ENCODE data around the gene STK32B. TPM values are rescaled to one million over a fixed set of nuclear protein-coding genes. Genes with fewer than 3 reads are reported as not detected.

Gene STK32B
- total RNA-seq, 4 donors from 2014 or later = 0.46 to 0.68 (median 0.49) TPM; not detected in 1

DNA sequence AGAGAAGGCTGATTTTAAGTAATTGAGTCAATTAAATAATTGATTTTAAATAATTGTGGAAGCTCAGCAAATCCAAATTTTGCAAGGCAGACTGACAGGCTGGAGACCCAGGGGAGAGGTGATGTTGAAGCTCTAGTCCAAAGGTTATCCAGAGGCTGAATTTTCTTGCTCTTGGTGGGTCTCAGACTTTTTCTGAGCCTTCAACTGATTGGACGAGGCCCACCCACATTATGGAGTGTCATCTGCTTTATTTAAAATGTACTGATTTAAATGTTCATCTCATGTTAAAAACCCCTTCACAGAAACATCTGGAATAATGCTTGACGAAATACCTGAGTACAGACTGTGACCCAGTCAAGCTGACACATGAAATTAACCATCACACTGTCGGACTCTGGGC is 20.4 kb upstream of the STK32B start:
- DNase-seq (no peak), ATAC-seq (no peak)
- Histone ChIP-seq H3K4me3 (no peak overlapping the region), H3K36me3 (no peaks in the 10 kb centered on the region), H3K9me3 (no peaks in the 10 kb centered on the region), H3K27ac (no peak overlapping the region), H3K27me3 (no peaks in the 10 kb centered on the region), H3K4me1 (peaks cover 0 to 15% of the 10 kb centered on the region in 2 donors)
- intact Hi-C loops (cut with DNase I; ENCODE audit: low total_unique reads) (no loop called here), in situ Hi-C loops (cut with MboI; ENCODE audit: low sequenced_read_pairs in 4 of 4) (loop anchor here in 1 of 4 donors (25.0 kb wide), 1 partner anchor 781 kb away; no protein-coding TSS in a partner anchor)
- TF ChIP-seq, protein P1, sequence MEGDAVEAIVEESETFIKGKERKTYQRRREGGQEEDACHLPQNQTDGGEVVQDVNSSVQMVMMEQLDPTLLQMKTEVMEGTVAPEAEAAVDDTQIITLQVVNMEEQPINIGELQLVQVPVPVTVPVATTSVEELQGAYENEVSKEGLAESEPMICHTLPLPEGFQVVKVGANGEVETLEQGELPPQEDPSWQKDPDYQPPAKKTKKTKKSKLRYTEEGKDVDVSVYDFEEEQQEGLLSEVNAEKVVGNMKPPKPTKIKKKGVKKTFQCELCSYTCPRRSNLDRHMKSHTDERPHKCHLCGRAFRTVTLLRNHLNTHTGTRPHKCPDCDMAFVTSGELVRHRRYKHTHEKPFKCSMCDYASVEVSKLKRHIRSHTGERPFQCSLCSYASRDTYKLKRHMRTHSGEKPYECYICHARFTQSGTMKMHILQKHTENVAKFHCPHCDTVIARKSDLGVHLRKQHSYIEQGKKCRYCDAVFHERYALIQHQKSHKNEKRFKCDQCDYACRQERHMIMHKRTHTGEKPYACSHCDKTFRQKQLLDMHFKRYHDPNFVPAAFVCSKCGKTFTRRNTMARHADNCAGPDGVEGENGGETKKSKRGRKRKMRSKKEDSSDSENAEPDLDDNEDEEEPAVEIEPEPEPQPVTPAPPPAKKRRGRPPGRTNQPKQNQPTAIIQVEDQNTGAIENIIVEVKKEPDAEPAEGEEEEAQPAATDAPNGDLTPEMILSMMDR (IDR thresholded peaks at IDR 0.05 in 4 of 5, conservative IDR thresholded peaks at IDR 0.05 in 1 of 5) = no peak
- no peak for TF ChIP-seq POLR2A (IDR thresholded peaks at IDR 0.05)

DNA sequence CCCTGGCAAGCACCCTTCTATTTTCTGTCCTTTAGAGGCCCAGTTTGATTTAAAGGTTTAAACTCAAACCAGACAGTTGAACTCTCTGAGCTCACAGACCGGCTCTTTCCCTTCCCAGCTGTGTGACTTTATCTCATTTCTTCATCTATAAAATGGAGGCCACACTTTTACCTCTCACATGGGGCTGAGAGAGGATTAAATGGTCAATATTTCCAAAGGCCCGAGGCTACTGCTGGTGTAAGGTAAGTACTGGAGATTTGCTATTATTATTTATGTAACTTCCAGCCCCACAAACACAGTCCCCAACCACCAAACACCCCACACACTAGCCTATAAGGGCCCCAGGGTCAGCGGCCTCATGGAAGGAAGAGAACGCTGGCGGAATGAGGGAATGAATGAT is 18.5 kb upstream of the STK32B start:
- in situ Hi-C loops (cut with MboI; ENCODE audit: low sequenced_read_pairs in 4 of 4) = loop anchor here in 1 of 4 donors (25.0 kb wide), 1 partner anchor 779 kb away; no protein-coding TSS in a partner anchor
- no peaks in the 10 kb centered on the region for H3K9me3 ChIP-seq
- H3K27me3 ChIP-seq = no peaks in the 10 kb centered on the region
- no peak for DNase-seq
- ATAC-seq = no peak
- H3K36me3 ChIP-seq = no peaks in the 10 kb centered on the region
- H3K27ac ChIP-seq = peak overlapping the region in 2 of 4 donors; percentile 33 to 51
- TF ChIP-seq POLR2A (IDR thresholded peaks at IDR 0.05) = no peak
- TF ChIP-seq, protein P1 (IDR thresholded peaks at IDR 0.05 in 4 of 5, conservative IDR thresholded peaks at IDR 0.05 in 1 of 5) = no peak
- intact Hi-C loops (cut with DNase I; ENCODE audit: low total_unique reads) = no loop called here
- H3K4me3 ChIP-seq = no peak overlapping the region
- H3K4me1 ChIP-seq = peaks cover 0 to 15% of the 10 kb centered on the region in 2 donors

DNA sequence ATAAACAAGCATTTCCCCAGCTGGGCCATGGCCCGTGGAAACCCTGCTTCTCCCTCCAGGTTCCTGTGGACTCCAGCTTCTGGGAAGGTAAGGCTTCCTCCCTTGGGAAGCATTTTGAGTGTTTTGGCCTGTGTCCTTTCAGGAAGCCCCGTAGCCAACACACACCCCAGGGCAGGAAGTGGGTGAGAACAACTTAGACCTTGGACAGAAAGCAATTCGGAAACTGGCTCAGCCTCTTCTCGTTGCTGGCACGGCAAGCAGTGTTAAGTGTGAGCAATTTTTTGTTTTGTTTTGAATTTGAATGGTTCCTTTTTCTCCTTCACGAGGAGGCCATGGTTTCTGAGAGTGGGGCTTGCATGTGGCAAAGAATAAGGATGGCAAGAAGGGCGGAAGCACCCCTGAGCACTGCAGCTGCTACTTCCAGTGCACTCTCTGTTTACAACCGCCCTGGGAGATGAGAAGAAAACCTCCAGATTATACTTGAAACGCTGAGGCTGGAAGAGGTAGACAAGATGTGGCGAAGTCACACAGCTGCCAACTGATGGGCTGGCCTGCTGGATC is 17.9 kb upstream of the STK32B start:
- peaks cover 0 to 15% of the 10 kb centered on the region in 2 donors for H3K4me1 ChIP-seq
- in situ Hi-C loops (cut with MboI; ENCODE audit: low sequenced_read_pairs in 4 of 4) = loop anchor here in 1 of 4 donors (25.0 kb wide), 1 partner anchor 779 kb away; no protein-coding TSS in a partner anchor
- no peak for DNase-seq
- H3K4me3 ChIP-seq = no peak overlapping the region
- intact Hi-C loops (cut with DNase I; ENCODE audit: low total_unique reads) = no loop called here
- no peaks in the 10 kb centered on the region for H3K36me3 ChIP-seq
- peak in 1 of 2 donors; percentile 72 for ATAC-seq
- H3K27ac ChIP-seq = peak overlapping the region in 2 of 4 donors; percentile 42 to 57
- H3K27me3 ChIP-seq = no peaks in the 10 kb centered on the region
- TF ChIP-seq POLR2A (IDR thresholded peaks at IDR 0.05) = no peak
- TF ChIP-seq, protein P1 (IDR thresholded peaks at IDR 0.05 in 4 of 5, conservative IDR thresholded peaks at IDR 0.05 in 1 of 5) = no peak
- no peaks in the 10 kb centered on the region for H3K9me3 ChIP-seq

DNA sequence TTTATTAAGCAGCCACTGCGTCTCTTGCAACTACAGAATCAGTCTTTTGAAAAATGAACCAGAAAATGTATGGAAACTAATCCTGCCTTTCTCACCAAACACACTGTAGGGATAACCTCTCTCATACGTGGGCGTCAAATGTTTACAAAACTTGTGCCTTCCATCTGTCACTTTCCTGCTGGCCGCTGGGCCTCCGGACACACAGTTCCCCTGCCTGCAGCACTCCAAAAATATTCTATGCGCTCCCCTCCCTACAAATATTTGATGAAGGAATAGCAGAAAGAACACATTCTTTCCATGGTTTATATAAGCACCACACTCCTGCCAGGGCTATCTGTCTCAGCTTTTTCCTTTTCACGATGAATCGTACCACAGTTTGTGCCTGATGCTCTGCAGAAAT is 17.1 kb upstream of the STK32B start:
- in situ Hi-C loops (cut with MboI; ENCODE audit: low sequenced_read_pairs in 4 of 4) = loop anchor here in 1 of 4 donors (25.0 kb wide), 1 partner anchor 778 kb away; no protein-coding TSS in a partner anchor
- no peak for ATAC-seq

More for the DNA sequence above, 17.1 kb upstream of the STK32B start:
- Histone ChIP-seq H3K27me3 (no peaks in the 10 kb centered on the region), H3K36me3 (no peaks in the 10 kb centered on the region), H3K27ac (peak overlapping the region in 1 of 4 donors; percentile 57), H3K9me3 (no peaks in the 10 kb centered on the region), H3K4me3 (no peak overlapping the region), H3K4me1 (peaks cover 0 to 15% of the 10 kb centered on the region in 2 donors)
- TF ChIP-seq, protein P1 (IDR thresholded peaks at IDR 0.05 in 4 of 5, conservative IDR thresholded peaks at IDR 0.05 in 1 of 5) = no peak
- no peak for TF ChIP-seq POLR2A (IDR thresholded peaks at IDR 0.05)
- intact Hi-C loops (cut with DNase I; ENCODE audit: low total_unique reads) = no loop called here
- DNase-seq = no peak

Data from gastrocnemius medialis (tissue), 4 donors.